OCI-M2 (cell line): ENCODE results near the gene MRPS27.
"Not testable (repeated sequence)": the region's sequence is repeated elsewhere in the genome, so short reads cannot be mapped to it uniquely, and the experiment has no call there.

Source experiments
- DNase-seq: peaks from one replicate; lab custom pipeline; 2025; ENCODE audit not compliant: unreplicated experiment; lab: John Stamatoyannopoulos, UW

Gene MRPS27

DNA sequence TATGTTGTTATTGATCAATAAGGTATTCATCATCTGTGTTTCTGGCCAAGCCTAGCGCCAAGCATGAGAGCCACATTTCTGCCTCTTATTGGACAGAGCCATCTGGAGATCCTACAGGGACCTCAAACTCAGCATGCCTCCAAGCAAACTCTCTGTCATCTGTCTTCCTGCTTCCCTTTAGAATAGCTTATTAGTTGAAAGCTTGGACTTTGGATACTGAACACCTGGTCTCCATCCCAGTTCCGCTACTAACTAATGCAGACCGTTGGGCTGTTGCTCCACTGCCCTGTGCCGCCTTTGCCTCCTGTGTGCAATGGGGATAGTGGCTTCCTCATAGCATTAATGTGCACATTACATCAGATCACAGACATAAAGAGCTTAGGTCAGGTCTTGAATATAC is 147.3 kb downstream of the MRPS27 start:
- no peak for DNase-seq

- no peak for DNase-seq
These were observed 148.4 kb downstream of the MRPS27 start for GRCh38 chr5:72171667-72172066.

- DNase-seq, result not testable (repeated sequence)
These were observed 148.9 kb downstream of the MRPS27 start for GRCh38 chr5:72171181-72171580.

GRCh38 chr5:72170101-72170500 is 149.9 kb downstream of the MRPS27 start:
- no peak for DNase-seq
